SK-N-SH treated with all-trans-retinoic acid at 6 μM for 48 hours (cell line): Measurements from ENCODE around the gene MINDY4.

Source experiments
- ARNTL ChIP-seq: fragments of 450-650 bp; formaldehyde crosslinking; IDR thresholded peaks from 2 replicates; pipeline ENCODE4 v1.5.0; 2020; ENCODE audit warnings: low read depth, mild to moderate bottlenecking, moderate library complexity, borderline replicate concordance
- ISL1 ChIP-seq: fragments of 250-450 bp; sonication (Bioruptor Pico); IDR thresholded peaks from 2 replicates; pipeline ENCODE4 v2.1.2; 2022; ENCODE audit warnings: mild to moderate bottlenecking, moderate library complexity
- TCF4 ChIP-seq: fragments of 250-450 bp; sonication (Bioruptor Pico); IDR thresholded peaks from 2 replicates; pipeline ENCODE4 v1.8.0; 2021; ENCODE audit warnings: mild to moderate bottlenecking, moderate library complexity, borderline replicate concordance
- ZNF70 ChIP-seq: fragments of 450-650 bp; formaldehyde crosslinking; IDR thresholded peaks from 2 replicates; pipeline ENCODE4 v1.5.0; 2020; ENCODE audit warnings: mild to moderate bottlenecking, moderate library complexity
- ZNF8 ChIP-seq: fragments of 450-650 bp; formaldehyde crosslinking; IDR thresholded peaks from 2 replicates; pipeline ENCODE4 v1.5.0; 2020; ENCODE audit warnings: mild to moderate bottlenecking, moderate library complexity
- TF ChIP-seq, protein P1 (sequence below): fragments of 250-450 bp; sonication (Bioruptor Pico); IDR thresholded peaks from 2 replicates; pipeline ENCODE4 v1.8.0; 2021; ENCODE audit warnings: low read depth, mild to moderate bottlenecking, moderate library complexity, borderline replicate concordance
- TF ChIP-seq, protein P2 (sequence below): fragments of 250-450 bp; sonication (Bioruptor Pico); IDR thresholded peaks from 2 replicates; pipeline ENCODE4 v1.8.0; 2020; ENCODE audit warnings: mild to moderate bottlenecking, moderate library complexity, borderline replicate concordance

DNA sequence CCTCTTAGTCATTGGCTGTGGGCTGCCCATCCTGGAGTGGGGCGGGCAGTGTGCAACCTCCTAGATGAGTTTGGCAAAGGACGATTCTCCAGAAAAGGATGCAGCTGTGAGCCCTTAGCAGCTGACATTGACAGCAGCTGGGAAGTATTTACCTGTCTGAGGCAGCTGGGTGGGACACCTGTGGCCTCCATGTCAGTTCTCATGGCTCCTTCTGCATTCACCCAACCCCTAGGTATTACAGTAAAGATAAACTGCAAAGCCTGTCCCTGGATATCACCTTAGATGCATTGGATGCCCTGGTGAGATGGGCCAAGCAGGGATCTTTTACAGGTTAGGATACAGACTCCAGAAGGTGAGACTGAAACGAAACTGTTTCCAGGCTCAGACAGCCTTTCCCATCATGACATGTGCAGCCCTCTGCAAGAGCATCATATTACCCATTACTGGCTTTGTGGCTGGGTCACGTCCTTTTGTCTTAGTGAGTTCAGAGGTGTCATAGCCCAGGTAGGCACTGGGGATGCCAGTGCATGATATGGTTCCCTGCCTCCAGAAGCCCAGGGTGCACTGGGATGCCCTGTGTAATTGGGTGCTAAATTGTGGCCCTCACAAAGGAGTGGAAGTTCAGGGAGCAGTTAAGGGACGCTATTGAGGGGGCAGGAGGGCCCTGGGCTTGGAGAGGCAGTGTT lies 28.9 kb downstream of the MINDY4 start:
- TF ChIP-seq ISL1 (CRISPR knock-in tag) (no peak), ZNF8 (CRISPR knock-in tag) (no peak), TCF4 (no peak), ARNTL (CRISPR knock-in tag) (no peak), ZNF70 (CRISPR knock-in tag) (no peak)
- TF ChIP-seq, protein P1, sequence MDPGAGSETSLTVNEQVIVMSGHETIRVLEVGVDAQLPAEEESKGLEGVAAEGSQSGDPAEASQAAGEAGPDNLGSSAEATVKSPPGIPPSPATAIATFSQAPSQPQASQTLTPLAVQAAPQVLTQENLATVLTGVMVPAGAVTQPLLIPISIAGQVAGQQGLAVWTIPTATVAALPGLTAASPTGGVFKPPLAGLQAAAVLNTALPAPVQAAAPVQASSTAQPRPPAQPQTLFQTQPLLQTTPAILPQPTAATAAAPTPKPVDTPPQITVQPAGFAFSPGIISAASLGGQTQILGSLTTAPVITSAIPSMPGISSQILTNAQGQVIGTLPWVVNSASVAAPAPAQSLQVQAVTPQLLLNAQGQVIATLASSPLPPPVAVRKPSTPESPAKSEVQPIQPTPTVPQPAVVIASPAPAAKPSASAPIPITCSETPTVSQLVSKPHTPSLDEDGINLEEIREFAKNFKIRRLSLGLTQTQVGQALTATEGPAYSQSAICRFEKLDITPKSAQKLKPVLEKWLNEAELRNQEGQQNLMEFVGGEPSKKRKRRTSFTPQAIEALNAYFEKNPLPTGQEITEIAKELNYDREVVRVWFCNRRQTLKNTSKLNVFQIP (CRISPR knock-in tag): no peak
- TF ChIP-seq, protein P2, sequence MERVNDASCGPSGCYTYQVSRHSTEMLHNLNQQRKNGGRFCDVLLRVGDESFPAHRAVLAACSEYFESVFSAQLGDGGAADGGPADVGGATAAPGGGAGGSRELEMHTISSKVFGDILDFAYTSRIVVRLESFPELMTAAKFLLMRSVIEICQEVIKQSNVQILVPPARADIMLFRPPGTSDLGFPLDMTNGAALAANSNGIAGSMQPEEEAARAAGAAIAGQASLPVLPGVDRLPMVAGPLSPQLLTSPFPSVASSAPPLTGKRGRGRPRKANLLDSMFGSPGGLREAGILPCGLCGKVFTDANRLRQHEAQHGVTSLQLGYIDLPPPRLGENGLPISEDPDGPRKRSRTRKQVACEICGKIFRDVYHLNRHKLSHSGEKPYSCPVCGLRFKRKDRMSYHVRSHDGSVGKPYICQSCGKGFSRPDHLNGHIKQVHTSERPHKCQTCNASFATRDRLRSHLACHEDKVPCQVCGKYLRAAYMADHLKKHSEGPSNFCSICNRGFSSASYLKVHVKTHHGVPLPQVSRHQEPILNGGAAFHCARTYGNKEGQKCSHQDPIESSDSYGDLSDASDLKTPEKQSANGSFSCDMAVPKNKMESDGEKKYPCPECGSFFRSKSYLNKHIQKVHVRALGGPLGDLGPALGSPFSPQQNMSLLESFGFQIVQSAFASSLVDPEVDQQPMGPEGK: no peak
